ENCODE data around the gene TSNAXIP1.
A peak's percentile ranks its signal among the peaks of the same experiment; 100 is the strongest.
"Not testable (repeated sequence)": the region's sequence is repeated elsewhere in the genome, so short reads cannot be mapped to it uniquely, and the experiment has no call there.

Gene TSNAXIP1

GRCh38 chr16:67864044-67864443 is 57.4 kb downstream of the TSNAXIP1 start:
- not testable (repeated sequence) for DNase-seq

DNA sequence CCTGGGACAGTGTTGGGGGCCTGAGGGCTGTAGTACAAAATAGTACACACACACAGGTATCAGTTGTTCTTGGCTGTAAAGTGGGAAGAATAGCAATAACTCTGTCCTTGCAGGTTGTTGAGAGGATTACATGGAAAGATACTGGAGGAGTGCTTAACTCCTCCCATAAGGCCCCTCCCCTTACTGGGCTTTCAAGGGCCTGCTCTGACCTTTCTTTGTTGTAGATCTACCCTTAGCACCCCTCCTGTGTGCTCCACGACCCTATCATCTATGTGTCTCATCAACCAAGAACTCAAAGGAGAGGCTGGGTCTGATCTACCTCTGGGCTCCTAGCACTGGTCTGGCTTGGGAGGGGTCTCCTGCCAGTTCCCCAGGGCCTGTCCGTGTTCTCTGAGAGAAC is 57.9 kb downstream of the TSNAXIP1 start:
- DNase-seq = no peak

DNA sequence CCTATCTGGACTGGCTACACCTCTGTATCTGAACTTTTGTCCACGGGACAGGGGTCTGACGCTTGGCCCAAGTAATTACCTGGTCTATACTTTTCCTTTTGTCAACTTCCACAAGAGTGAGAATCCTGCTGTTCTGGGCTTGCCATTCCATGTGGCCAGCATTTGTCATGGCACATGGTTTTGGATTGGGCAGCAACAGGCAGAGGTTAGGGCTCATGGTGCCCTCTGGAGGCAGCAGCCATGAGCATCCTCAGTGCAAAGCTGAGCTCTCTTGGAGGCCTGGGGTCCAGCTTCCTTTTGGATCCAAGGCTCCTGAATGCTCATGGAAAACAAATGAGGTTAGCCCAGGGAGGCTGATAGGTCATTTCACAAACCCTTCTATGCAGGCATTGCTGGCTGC is 58.6 kb downstream of the TSNAXIP1 start:
- DNase-seq = no peak

DNA sequence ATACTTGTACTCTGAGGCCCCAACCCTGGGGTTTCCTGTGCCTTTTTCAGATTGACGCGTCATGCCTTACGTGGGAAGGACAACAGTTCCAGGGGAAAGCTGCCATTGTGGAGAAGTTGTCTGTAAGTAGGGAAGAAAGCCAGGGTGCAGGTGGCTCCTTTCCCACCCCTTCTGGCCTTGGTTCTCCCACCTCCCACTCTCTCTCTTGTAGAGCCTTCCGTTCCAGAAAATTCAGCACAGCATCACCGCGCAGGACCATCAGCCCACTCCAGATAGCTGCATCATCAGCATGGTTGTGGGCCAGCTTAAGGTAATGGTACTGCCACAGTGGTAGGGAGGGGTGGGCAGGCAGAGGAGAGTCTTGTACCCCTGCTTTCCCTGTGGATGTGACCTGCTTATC is 61.6 kb downstream of the TSNAXIP1 start:
- DNase-seq = no peak

GRCh38 chr16:67869653-67870052 is 63.0 kb downstream of the TSNAXIP1 start:
- no peak for DNase-seq

- DNase-seq = no peak
These were observed 64.6 kb downstream of the TSNAXIP1 start for GRCh38 chr16:67871256-67871655.

- no peak for DNase-seq
These were observed 65.5 kb downstream of the TSNAXIP1 start for GRCh38 chr16:67872131-67872630.

DNA sequence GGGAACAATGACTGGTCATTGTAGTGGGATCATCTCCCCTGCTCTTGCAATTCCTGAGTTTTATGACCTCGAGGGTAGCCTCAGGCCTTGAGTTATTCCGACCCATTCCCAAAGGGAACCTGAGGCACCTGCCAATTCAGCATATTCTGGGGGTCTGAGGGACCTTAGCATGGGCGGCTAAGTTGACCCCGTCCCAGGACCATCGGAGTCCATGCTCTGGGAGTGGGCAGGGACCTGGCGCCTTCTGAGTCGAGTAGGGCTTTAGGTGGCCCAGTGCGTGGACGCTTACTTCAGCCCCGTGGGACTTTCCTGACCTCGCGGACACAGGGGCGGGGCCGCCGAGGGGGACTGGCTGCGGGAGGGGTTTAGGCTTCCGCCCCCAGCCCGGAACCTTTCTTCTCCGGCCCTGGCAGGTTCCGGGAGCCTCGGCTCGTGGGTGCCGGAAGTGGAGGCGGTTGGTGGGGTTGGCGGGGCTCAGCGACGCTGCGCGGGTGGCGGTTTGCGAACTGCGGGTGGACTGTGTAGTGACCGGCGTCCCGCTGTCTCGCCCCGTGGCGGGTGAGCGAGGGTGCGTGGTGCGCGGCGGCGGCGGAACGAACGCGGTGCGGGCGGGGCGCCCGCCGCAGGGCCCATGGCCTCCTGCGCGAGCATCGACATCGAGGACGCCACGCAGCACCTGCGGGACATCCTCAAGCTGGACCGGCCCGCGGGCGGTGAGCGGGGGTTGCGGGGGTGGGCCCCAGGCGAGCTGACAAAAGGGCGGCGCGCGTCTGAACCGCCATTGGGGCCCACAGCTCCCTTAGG is 66.1 kb downstream of the TSNAXIP1 start, which contains the start of gene EDC4:
Gene EDC4 (plus strand): TSS at position 422 of the 804 bp plus-strand sequence. CDS start 210 bp downstream, at position 632.
- DNase-seq = peak; percentile 87

GRCh38 chr16:67873435-67874370 is 67.0 kb downstream of the TSNAXIP1 start:
- no peak for DNase-seq

- DNase-seq = no peak
These were observed 67.7 kb downstream of the TSNAXIP1 start for GRCh38 chr16:67874372-67874771.

DNA sequence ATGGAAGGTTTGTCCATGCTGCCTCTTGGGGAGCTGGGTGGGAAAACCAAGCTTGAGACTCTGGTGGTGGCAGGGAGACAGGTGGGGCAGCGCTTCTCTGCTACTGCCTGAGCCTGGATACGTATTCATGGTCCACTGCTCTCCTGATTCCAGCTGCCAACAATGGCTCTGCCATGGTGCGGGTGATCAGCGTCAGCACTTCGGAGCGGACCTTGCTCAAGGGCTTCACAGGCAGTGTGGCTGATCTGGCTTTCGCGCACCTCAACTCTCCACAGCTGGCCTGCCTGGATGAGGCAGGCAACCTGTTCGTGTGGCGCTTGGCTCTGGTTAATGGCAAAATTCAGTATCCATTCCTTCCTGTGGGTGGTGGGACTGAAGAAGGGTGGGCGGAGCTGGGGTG is 70.4 kb downstream of the TSNAXIP1 start:
- no peak for DNase-seq

Data from CD4-positive, alpha-beta T cell treated with Interleukin-15 for 1 hour (primary cell).